B cell (primary cell): ENCODE measurements around the gene PTPRT. TPM values are rescaled to one million over a fixed set of nuclear protein-coding genes. Genes with fewer than 3 reads are reported as not detected.

ENCODE experiments used
- ATAC-seq: fragments of 200-7000 bp; cut with Tn5 transposase; one replicate; pipeline ENCODE4 v1.10.0; 2021; ENCODE audit warnings: low read depth, mild to moderate bottlenecking, moderate number of reproducible peaks, moderate library complexity
- CTCF ChIA-PET: fragments of 350-600 bp; sonication (Branson Sonifier 250); formaldehyde crosslinking; loops from one replicate; lab custom pipeline; 2021; ENCODE audit warnings: antibody characterized with exemption, inconsistent platforms; lab: Charles Lee
- POLR2A ChIA-PET: fragments of 350-600 bp; sonication (Branson Sonifier 250); formaldehyde crosslinking; loops from one replicate; lab custom pipeline; 2021; ENCODE audit warnings: antibody characterized with exemption; lab: Charles Lee
- DNase-seq: peaks from one replicate; pipeline ENCODE4 v3.0.0; 2013
- H2AFZ ChIP-seq: 2 replicates; pipeline ENCODE4 v1.6.1; 2012; ENCODE audit warnings: mild to moderate bottlenecking, low read depth, low read length; ENCODE audit not compliant: insufficient read depth, poor library complexity, severe bottlenecking
- H3K27ac ChIP-seq, 2 donors: 1 replicate in 1 of 2; 2 replicates in 1 of 2; pipeline ENCODE4 v1.5.1; 2012 to 2013; ENCODE audit warnings: low read length in 2 of 2, mild to moderate bottlenecking in 2 of 2, moderate library complexity in 1 of 2
- H3K27me3 ChIP-seq, 4 experiments: fragments of 200-600 bp in 1 of 4; sonication (generic) in 1 of 4; replicated peaks in 1 of 4; 1 replicate in 2 of 4; 2 replicates in 2 of 4; pipeline versions ENCODE4 v1.6.1 to v1.7.0; 2013 to 2016; ENCODE audit warnings: low read length in 3 of 4, mild to moderate bottlenecking in 2 of 4, mixed read lengths in 1 of 4, moderate library complexity in 1 of 4; ENCODE audit not compliant: insufficient read depth in 4 of 4, control insufficient read depth in 3 of 4; ENCODE audit errors: control extremely low read depth in 1 of 4
- H3K36me3 ChIP-seq, 2 experiments: replicated peaks in 1 of 2; 1 replicate in 1 of 2; 2 replicates in 1 of 2; pipeline versions ENCODE4 v1.6.1 to v1.7.1; 2013; ENCODE audit warnings: low read length in 1 of 2; ENCODE audit not compliant: insufficient read depth in 2 of 2, control insufficient read depth in 1 of 2; ENCODE audit errors: control extremely low read depth in 1 of 2, extremely low read depth in 1 of 2
- H3K4me1 ChIP-seq, 2 donors: fragments of 200-600 bp in 1 of 2; sonication (generic) in 1 of 2; 1 replicate in 1 of 2; 2 replicates in 1 of 2; pipeline versions ENCODE4 v1.5.1 to v1.6.1; 2013 to 2017; ENCODE audit warnings: low read length in 2 of 2; ENCODE audit not compliant: control insufficient read depth in 2 of 2, insufficient read depth in 2 of 2
- H3K4me2 ChIP-seq: replicated peaks from 2 replicates; pipeline ENCODE3; 2012; ENCODE audit warnings: mild to moderate bottlenecking, low read depth, low read length; ENCODE audit not compliant: poor library complexity, severe bottlenecking
- H3K4me3 ChIP-seq, 5 experiments: fragments of 200-600 bp in 1 of 5; sonication (generic) in 1 of 5; 1 replicate in 3 of 5; 2 replicates in 2 of 5; pipeline versions ENCODE4 v1.5.1 to v1.7.0; 2011 to 2016; ENCODE audit warnings: low read length in 4 of 5, mild to moderate bottlenecking in 4 of 5, low read depth in 2 of 5, control low read depth in 1 of 5, moderate library complexity in 1 of 5; ENCODE audit not compliant: insufficient read depth in 1 of 5; ENCODE audit errors: control extremely low read depth in 1 of 5, extremely low read depth in 1 of 5
- H3K79me2 ChIP-seq: fragments of 200-600 bp; sonication (generic); one replicate; pipeline ENCODE4 v1.6.0; 2016; ENCODE audit warnings: low read length; ENCODE audit not compliant: control insufficient read depth, insufficient read depth
- H3K9ac ChIP-seq: fragments of 200-600 bp; sonication (generic); 2 replicates; pipeline ENCODE4 v1.6.1; 2017; ENCODE audit warnings: mild to moderate bottlenecking, low read length, moderate library complexity
- H3K9me3 ChIP-seq, 3 donors: one replicate each; pipeline versions ENCODE4 v1.6.1 to v1.7.1; 2013; ENCODE audit warnings: low read length in 2 of 3; ENCODE audit not compliant: control insufficient read depth in 2 of 3, insufficient read depth in 1 of 3; ENCODE audit errors: control extremely low read depth in 1 of 3
- H4K20me1 ChIP-seq: 2 replicates; pipeline ENCODE4 v1.6.0; 2012; ENCODE audit warnings: mild to moderate bottlenecking, low read length; ENCODE audit not compliant: insufficient read depth, control insufficient read depth, poor library complexity, severe bottlenecking
- H3K27ac Mint-ChIP-seq: one replicate; pipeline ENCODE4 v1.8.0; 2021; ENCODE audit warnings: mixed read lengths
- H3K27me3 Mint-ChIP-seq: one replicate; pipeline ENCODE4 v1.8.0; 2021; ENCODE audit warnings: mixed read lengths
- H3K4me1 Mint-ChIP-seq: one replicate; pipeline ENCODE4 v1.8.0; 2021; ENCODE audit warnings: mixed read lengths
- H3K4me3 Mint-ChIP-seq: one replicate; pipeline ENCODE4 v1.8.0; 2021; ENCODE audit warnings: mixed read lengths
- H3K9me3 Mint-ChIP-seq: one replicate; pipeline ENCODE4 v1.8.0; 2022; ENCODE audit warnings: mixed read lengths; ENCODE audit not compliant: insufficient read depth
- EZH2 ChIP-seq: IDR thresholded peaks from 2 replicates; pipeline ENCODE4 v1.6.1; 2012; ENCODE audit warnings: borderline replicate concordance, low read depth, mild to moderate bottlenecking, moderate library complexity, low read length; ENCODE audit not compliant: insufficient read depth, poor library complexity, severe bottlenecking
- WGBS: methylation state at CpG from one replicate; pipeline ENCODE4 v1.1.5; 2013; ENCODE audit warnings: missing lambda C conversion rate; ENCODE audit not compliant: insufficient coverage; 5-methylcytosine and 5-hydroxymethylcytosine counted together
- intact Hi-C: fragments of 100-400 bp; cut with micrococcal nuclease; formaldehyde crosslinking; loops from one replicate; pipeline ENCODE4 v1.10.0; 2022
- polyA plus RNA-seq: library from polyadenylated mRNA; depleted of rRNA; stranded (reverse); fragments of >200 nt; gene quantifications from 2 replicates; pipeline ENCODE4 v1.2.3, GENCODE V29; 2012
- total RNA-seq, 2 donors: library from RNA; stranded (reverse); fragments of 120-200 nt in 1 of 2; gene quantifications; 1 replicate in 1 of 2; 2 replicates in 1 of 2; pipeline versions ENCODE4 v1.2.3 to v1.2.4, GENCODE V29; 2013 to 2022
- TF ChIP-seq, protein P1 (sequence below): fragments of 200-600 bp; IDR thresholded peaks from one replicate; pipeline ENCODE4 v1.8.0; 2022; ENCODE audit warnings: antibody characterized with exemption, mild to moderate bottlenecking

PTPRT gene
- total and polyA plus RNA-seq, 2 donors (not counting 1 experiment from before 2014, with no cell fraction given): not detected

DNA sequence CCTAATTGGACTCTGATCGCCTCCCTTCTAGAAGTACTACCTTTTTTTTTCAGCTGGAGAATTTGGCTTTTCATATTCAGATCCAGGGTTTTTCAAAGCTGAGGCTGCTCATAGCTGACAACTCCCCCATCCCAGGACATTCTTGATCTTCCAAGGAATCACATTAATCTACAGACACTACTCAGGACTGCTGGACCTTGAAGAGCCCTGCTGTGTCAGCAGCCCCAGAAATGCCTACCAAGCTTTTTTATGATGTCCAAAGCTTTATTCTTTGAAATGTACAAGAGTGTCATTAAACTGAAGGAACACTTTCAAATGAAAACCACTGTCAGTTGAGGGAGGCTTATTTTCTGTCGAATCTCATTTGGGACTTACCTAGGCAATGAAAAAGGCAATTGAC is 704.1 kb downstream of the PTPRT start:
- DNase-seq (no peak), ATAC-seq (no peak)
- H3K27ac ChIP-seq: no peak overlapping the region
- H4K20me1 ChIP-seq: no peaks in the 10 kb centered on the region
- no peak overlapping the region for H2AFZ ChIP-seq
- H3K36me3 ChIP-seq: no peaks in the 10 kb centered on the region
- TF ChIP-seq, protein P1, sequence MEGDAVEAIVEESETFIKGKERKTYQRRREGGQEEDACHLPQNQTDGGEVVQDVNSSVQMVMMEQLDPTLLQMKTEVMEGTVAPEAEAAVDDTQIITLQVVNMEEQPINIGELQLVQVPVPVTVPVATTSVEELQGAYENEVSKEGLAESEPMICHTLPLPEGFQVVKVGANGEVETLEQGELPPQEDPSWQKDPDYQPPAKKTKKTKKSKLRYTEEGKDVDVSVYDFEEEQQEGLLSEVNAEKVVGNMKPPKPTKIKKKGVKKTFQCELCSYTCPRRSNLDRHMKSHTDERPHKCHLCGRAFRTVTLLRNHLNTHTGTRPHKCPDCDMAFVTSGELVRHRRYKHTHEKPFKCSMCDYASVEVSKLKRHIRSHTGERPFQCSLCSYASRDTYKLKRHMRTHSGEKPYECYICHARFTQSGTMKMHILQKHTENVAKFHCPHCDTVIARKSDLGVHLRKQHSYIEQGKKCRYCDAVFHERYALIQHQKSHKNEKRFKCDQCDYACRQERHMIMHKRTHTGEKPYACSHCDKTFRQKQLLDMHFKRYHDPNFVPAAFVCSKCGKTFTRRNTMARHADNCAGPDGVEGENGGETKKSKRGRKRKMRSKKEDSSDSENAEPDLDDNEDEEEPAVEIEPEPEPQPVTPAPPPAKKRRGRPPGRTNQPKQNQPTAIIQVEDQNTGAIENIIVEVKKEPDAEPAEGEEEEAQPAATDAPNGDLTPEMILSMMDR: no peak
- no peak for TF ChIP-seq EZH2
- Mint-ChIP-seq H3K27ac (no peak overlapping the region), H3K27me3 (no peaks in the 10 kb centered on the region), H3K4me3 (no peak overlapping the region), H3K9me3 (no peaks in the 10 kb centered on the region), H3K4me1 (no peaks in the 10 kb centered on the region)
- no CpG with 5 or more reads among the region's 2 CpGs for WGBS
- H3K4me2 ChIP-seq: no peak overlapping the region
- intact Hi-C loops: no loop called here
- H3K4me1 ChIP-seq: no peaks in the 10 kb centered on the region
- H3K4me3 ChIP-seq: no peak overlapping the region
- H3K79me2 ChIP-seq: no peaks in the 10 kb centered on the region
- H3K27me3 ChIP-seq: no peaks in the 10 kb centered on the region
- no peak overlapping the region for H3K9ac ChIP-seq
- ChIA-PET POLR2A (no interaction called here), CTCF (no interaction called here)
- no peaks in the 10 kb centered on the region for H3K9me3 ChIP-seq

DNA sequence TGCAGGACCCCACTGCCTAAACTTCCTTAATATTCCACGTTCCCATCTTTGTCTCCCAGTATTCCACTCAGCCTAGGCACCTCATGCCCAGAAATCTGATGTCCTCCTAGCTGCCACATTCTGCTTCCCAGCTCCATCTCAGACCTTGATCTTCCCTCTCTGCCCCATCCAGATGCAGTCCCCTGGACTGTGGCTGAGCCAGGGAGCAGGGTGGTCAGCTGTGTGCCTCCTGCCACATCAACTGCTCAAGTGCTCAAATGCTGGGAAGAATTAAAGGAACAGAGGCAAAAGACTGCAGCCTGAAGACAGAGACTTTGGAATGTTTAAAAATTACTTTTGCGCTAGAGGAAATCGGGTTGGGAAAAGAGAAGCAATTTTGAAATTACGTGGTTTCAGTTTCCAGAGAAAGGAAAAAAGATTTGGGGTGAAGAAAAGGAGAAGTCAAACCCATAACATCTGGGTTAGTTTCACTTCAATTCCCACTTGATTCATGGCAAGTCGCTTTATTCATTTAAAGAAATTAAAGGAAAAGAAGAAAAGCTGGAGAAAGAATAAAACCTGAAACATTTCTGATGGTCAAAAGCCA is 704.8 kb downstream of the PTPRT start:
- intact Hi-C loops: no loop called here
- H3K27me3 Mint-ChIP-seq: no peaks in the 10 kb centered on the region
- no peaks in the 10 kb centered on the region for H3K36me3 ChIP-seq
- no peaks in the 10 kb centered on the region for H4K20me1 ChIP-seq
- H3K27me3 ChIP-seq: no peaks in the 10 kb centered on the region
- no peak overlapping the region for H3K9ac ChIP-seq
- H3K9me3 Mint-ChIP-seq: no peaks in the 10 kb centered on the region
- ATAC-seq (no peak), DNase-seq (no peak)
- H3K4me3 Mint-ChIP-seq: no peak overlapping the region
- CTCF ChIA-PET: no interaction called here
- H3K79me2 ChIP-seq: no peaks in the 10 kb centered on the region
- no peak for TF ChIP-seq EZH2
- TF ChIP-seq, protein P1: no peak
- POLR2A ChIA-PET: no interaction called here
- H2AFZ ChIP-seq: no peak overlapping the region
- no peak overlapping the region for H3K27ac ChIP-seq
- no peaks in the 10 kb centered on the region for H3K9me3 ChIP-seq
- WGBS: 63% methylated on average over 3 of the region's 5 CpGs
- H3K4me3 ChIP-seq: no peak overlapping the region
- H3K4me1 Mint-ChIP-seq: no peaks in the 10 kb centered on the region
- H3K27ac Mint-ChIP-seq: no peak overlapping the region
- no peaks in the 10 kb centered on the region for H3K4me1 ChIP-seq
- no peak overlapping the region for H3K4me2 ChIP-seq
